ENCODE data around the gene TEX54. TPM values are rescaled to one million over a fixed set of nuclear protein-coding genes. Genes with fewer than 3 reads are reported as not detected.

TEX54 gene
- total and polyA plus RNA-seq, 4 donors: 1.6 TPM; not detected in 3

- Histone ChIP-seq H3K4me1 (ENCODE audit: control insufficient read depth in 4 of 4, insufficient read depth in 4 of 4, low read length in 3 of 4) (peaks cover 2 to 42% (median 35%) of the 10 kb centered on the region in 4 donors), H3K9me3 (ENCODE audit: control insufficient read depth in 4 of 4, low read length in 3 of 4) (no peaks in the 10 kb centered on the region), H3K27ac (ENCODE audit: low read depth in 1 of 2, low read length in 2 of 2) (no peak overlapping the region), H3K27me3 (ENCODE audit: control insufficient read depth in 4 of 4, insufficient read depth in 4 of 4, low read length in 3 of 4) (no peaks in the 10 kb centered on the region), H3K9ac (ENCODE audit: low read depth in 1 of 2, low read length in 2 of 2) (no peak overlapping the region), H3K4me3 (ENCODE audit: low read depth in 1 of 3, low read length in 3 of 3) (no peak overlapping the region), H3K36me3 (ENCODE audit: control insufficient read depth in 4 of 4, insufficient read depth in 3 of 4, low read depth in 1 of 4, low read length in 3 of 4) (peaks cover 4 to 26% (median 8%) of the 10 kb centered on the region in 4 donors)
- no peak for TF ChIP-seq ZBTB33 (IDR thresholded peaks at IDR 0.05)
- TF ChIP-seq CTCF (IDR thresholded peaks at IDR 0.05; ENCODE audit: low read depth, low read length, missing input control): no peak
- TF ChIP-seq YY1 (IDR thresholded peaks at IDR 0.05): no peak
- no peak for DNase-seq (ENCODE audit: low spot score)
- WGBS: 89% methylated on average over 8 of the region's 8 CpGs
Observed at GRCh38 chr11:62835336-62835735, 2.7 kb upstream of the TEX54 start.

- DNase-seq (ENCODE audit: low spot score): peak; percentile 100
- peak within 1 kb of the TSS; percentile 80 to 86 for H3K9ac ChIP-seq (ENCODE audit: low read depth in 1 of 2, low read length in 2 of 2)
- H3K36me3 ChIP-seq (ENCODE audit: control insufficient read depth in 4 of 4, insufficient read depth in 3 of 4, low read depth in 1 of 4, low read length in 3 of 4): peaks cover 6 to 40% (median 20%) of the 10 kb centered on the region in 4 donors
- TF ChIP-seq MAX (IDR thresholded peaks at IDR 0.05) (no peak), FOXA1 (IDR thresholded peaks at IDR 0.05) (no peak), REST (IDR thresholded peaks at IDR 0.05) (peak; percentile 84), NR2F2 (IDR thresholded peaks at IDR 0.05) (no peak), GABPA (IDR thresholded peaks at IDR 0.05 in 1 of 2, conservative IDR thresholded peaks at IDR 0.05 in 1 of 2) (peak; percentile 87 to 94), ATF3 (IDR thresholded peaks at IDR 0.05) (no peak), CTCF (IDR thresholded peaks at IDR 0.05; ENCODE audit: low read depth, low read length, missing input control) (no peak), JUND (IDR thresholded peaks at IDR 0.05) (no peak), SP1 (IDR thresholded peaks at IDR 0.05) (peak; percentile 88), ZBTB33 (IDR thresholded peaks at IDR 0.05) (peak; percentile 53), TAF1 (conservative IDR thresholded peaks at IDR 0.05) (peak; percentile 82), RXRA (IDR thresholded peaks at IDR 0.05) (peak in 1 of 2 donors; percentile 30), HNF4A (conservative IDR thresholded peaks at IDR 0.05) (peak in 1 of 2 donors; percentile 7), FOXA2 (IDR thresholded peaks at IDR 0.05) (no peak), RAD21 (IDR thresholded peaks at IDR 0.05) (no peak), HNF4G (IDR thresholded peaks at IDR 0.05) (no peak), EGR1 (IDR thresholded peaks at IDR 0.05; ENCODE audit: low read depth in 2 of 2) (peak in 1 of 2 donors; percentile 19), YY1 (IDR thresholded peaks at IDR 0.05) (no peak)
- peak within 1 kb of the TSS; percentile 95 to 97 for H3K27ac ChIP-seq (ENCODE audit: low read depth in 1 of 2, low read length in 2 of 2)
- H3K27me3 ChIP-seq (ENCODE audit: control insufficient read depth in 4 of 4, insufficient read depth in 4 of 4, low read length in 3 of 4): no peaks in the 10 kb centered on the region
- H3K4me3 ChIP-seq (ENCODE audit: low read depth in 1 of 3, low read length in 3 of 3): peak within 1 kb of the TSS; percentile 89 to 97 (median 92)
- under 1% methylated on average over 65 of the region's 65 CpGs for WGBS
- H3K4me1 ChIP-seq (ENCODE audit: control insufficient read depth in 4 of 4, insufficient read depth in 4 of 4, low read length in 3 of 4): peaks cover 2 to 33% (median 27%) of the 10 kb centered on the region in 4 donors
- no peaks in the 10 kb centered on the region for H3K9me3 ChIP-seq (ENCODE audit: control insufficient read depth in 4 of 4, low read length in 3 of 4)
Observed at GRCh38 chr11:62831520-62832335, 913 bp downstream of the TEX54 start, which contains the start of gene STX5. TSS of gene STX5 (minus strand) at chr11:62832051. CDS start at chr11:62831243, 808 bp downstream.
